ENCODE measurements around the gene RPUSD4. TPM values are rescaled to one million over a fixed set of nuclear protein-coding genes. Genes with fewer than 3 reads are reported as not detected.

RPUSD4 gene
- polyA plus RNA-seq, 3 donors = 16.3 to 25.7 (median 23.7) TPM

DNA sequence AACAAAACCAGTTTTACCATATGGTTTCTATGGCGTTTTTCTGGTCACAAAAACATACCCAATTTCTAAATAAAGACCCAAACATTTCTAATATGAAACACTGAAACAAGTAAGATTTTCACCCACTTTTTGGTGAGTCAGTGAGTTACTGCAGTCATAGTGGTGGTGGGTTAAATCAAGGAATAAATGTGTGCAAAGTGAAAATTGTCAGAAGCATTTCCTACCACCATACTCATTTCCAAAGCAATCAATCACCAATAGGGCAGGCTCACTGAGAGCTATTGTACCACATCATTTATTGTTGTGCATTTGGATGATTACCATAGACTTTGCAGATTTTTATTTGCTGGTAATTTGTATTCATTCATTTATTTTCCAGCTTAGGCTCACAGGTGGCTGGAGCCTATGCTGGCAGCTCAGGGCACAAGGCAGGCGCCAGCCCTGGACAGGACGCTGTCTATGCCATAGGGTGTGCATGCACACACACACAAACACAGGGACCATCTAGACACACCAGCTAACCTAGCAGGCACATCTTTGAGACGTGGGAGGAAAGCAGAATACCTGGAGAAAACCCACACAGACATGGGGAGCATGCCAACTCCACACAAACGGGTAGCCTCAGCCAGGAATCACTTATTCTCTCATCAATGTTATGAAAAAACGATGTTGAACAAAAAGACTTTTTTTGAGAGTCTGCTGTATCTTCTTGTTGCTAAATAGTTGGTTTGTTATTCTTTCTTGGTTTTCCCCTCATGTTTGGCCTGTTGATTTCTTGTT lies 5.3 kb upstream of the RPUSD4 start:
- no peak overlapping the region for H3K27ac ChIP-seq (ENCODE audit: low read depth, low read length)
- WGBS, 3 donors = 76 to 83% (median 78%) methylated on average over 6 of the region's 6 CpGs

DNA sequence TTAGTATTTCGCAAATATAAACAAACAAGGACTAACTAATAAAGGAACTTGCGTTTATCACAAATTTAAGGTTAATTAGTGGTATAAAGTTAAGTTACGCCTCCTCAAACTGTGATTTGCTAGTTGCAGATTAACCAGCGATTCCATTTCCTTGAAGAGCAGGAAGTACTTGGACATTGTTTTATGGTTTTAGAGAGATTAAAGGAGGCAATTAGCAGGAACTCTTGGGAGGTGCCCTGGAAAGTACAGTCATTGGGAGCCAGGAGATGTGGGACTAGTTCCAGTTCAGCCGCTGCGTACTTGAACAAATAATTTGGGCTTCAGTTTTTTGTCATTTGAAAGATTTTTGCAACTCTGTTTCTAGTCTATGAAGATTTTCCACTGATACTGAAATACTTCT lies 3.4 kb upstream of the RPUSD4 start:
- no peak overlapping the region for H3K27ac ChIP-seq (ENCODE audit: low read depth, low read length)
- 35 to 50% (median 40%) methylated on average over 6 of the region's 6 CpGs for WGBS, 3 donors

DNA sequence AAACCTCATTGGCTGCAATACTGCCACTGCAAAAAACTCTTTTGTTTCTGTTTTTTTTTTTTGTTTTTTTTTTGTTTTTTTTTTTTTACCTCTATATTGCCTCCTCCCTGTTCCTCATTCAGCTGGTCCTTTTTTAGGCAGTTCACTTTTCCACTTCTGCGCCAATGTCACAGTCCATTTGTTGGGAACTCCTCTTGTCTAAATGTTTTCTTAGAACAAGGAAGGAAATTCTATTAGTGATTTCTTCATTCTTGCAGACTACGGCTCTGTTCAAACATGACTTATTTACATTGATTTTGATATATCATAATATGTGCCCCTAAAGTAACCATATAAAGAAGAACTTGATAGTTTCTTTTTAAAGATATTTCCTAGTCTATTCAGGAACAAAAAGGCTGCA lies 3.0 kb upstream of the RPUSD4 start:
- H3K27ac ChIP-seq (ENCODE audit: low read depth, low read length) = no peak overlapping the region
- 33 to 53% (median 46%) methylated on average over 2 of the region's 2 CpGs for WGBS, 3 donors

DNA sequence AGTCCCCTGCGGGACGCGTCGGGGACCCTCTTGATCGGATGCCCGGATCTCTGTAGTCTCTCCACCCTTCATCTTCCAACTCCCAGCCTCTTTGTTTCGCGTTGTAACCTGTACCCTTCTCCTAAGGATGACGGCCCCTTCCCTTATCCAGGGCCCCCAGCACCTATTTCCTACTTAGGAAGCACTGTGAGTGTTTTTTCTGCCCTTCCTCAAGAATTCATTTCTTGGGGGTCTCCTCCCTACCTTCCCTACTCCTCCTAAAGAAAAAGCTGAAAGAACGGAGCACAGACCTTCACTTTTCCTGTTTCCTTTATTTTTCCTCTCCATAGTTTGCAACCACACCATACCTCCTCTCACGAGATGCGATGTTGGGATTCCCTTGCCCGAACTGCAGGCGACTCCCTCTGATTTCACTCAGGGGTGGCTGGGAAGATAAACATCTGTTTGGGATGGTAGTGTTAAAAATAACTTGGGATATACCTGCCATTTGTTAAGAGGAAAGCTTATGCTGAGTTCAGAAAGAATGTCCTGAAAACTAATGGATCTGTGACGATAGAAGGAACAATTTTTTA lies 725 bp upstream of the RPUSD4 start:
- no peak overlapping the region for H3K27ac ChIP-seq (ENCODE audit: low read depth, low read length)
- WGBS, 3 donors = 1 to 3% (median 2%) methylated on average over 15 of the region's 15 CpGs

DNA sequence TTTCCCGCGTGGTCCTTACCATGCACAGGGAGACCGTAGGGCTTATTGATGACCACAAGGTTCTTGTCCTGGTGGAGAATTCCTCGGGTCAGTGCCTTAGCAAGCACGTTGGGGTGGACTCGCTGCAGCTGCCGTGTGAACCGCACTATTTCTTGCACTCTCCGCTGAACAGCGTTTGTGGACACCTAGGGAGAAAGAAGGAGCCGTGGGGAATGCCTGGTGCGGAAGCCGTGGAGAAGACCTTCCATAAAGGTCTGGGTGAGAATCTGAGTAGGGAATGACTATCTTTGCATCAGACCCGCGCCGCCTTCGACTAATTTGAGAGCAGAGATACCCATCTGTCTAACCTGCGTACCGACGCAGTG lies 597 bp downstream of the RPUSD4 start:
- H3K27ac ChIP-seq (ENCODE audit: low read depth, low read length) = no peak overlapping the region
- WGBS, 3 donors = 1 to 6% (median 4%) methylated on average over 20 of the region's 20 CpGs

DNA sequence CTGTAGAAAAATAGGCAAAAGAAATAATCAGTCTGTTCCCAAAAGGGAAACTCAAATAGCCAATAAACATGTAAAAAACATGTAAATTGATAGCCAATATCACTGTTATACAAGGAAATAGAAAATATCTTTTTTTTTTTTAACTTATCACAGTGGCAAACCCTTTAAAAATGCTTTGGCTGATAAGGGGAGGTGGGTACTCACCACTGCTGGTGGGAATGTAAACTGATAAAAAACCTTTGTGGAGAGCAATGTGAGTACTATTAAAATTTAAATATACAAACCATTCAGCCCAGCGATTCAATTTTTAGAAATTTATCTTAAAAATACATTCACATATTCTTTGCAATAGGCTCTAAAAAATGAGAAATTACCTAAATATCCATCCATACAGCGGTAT lies 3.6 kb downstream of the RPUSD4 start:
- H3K27ac ChIP-seq (ENCODE audit: low read depth, low read length) = no peak overlapping the region
- WGBS, 3 donors = 97% methylated on average over 2 of the region's 2 CpGs

DNA sequence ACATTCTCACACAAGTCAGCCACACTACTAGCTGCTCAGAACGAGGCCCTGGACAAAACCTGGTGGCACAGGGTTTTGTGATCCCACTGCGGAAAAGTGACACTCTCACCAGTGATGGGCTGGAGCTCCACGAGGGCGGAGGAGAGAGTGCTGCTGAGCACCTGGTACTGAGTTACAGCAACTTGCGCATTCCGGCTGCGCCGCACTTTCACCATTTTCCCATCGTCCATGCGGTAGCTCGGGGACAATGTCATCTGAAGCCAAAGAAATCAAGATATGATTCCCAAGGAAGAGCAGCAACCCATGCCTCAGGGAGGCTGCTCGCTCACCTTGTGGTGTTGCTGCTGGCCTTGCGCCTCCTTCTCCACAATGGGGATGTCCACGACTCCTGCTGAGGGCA lies 6.1 kb downstream of the RPUSD4 start:
- H3K27ac ChIP-seq (ENCODE audit: low read depth, low read length) = no peak overlapping the region
- WGBS, 3 donors = 96 to 98% (median 96%) methylated on average over 14 of the region's 14 CpGs

DNA sequence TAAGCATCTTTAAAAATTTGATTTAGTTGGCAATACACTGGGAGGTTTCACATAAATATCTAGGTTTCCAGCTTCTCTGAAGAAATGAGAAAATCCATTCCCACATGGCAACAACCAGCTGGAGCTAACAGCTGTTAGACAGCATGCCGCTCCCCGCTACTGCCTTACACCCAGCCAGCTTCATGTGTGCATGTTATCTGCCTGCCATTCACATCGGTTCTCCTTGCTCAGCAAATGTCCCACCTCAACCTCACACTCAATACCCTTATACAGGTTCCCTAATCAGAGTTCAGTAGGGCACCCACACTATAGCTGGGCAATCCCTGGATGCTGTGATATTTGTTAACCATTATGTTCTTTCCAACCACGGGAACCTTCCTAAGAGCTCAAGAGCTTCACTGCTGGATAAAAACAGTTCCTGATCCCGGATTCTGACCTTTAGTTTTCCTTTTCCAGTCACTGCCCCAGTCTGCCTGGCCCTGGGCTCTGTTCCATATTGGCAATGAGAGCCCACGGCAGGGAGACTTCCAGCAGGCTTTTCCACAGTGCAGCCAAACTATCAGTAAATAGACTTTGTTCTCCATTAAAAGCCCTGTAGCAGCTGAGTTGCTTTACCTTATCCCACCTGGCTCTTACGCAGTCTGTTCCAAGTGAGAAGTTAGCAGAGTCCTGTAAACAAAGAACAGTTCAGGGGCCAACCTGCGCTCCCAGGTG lies 8.6 kb downstream of the RPUSD4 start:
- no peak overlapping the region for H3K27ac ChIP-seq (ENCODE audit: low read depth, low read length)
- 67 to 80% (median 70%) methylated on average over 8 of the region's 8 CpGs for WGBS, 3 donors

DNA sequence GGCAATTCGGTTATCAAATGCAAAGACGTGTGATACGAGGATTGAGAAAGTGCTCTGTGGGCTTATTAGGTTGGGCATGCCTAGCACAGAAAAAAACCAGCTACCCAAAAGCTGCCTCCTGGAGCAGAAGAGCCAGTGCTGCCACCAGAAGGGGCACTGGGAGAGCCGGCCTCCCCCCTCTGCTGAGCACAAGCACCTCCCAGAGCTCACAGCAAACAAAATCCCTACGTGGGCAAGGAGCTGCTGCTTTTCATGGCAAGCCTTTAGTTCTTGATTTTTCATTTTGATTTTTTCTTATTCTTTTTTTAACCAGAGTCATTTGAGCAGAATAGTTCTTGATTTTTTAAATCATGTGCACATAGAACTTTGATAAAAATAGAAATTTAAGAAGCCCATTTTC lies 12.8 kb downstream of the RPUSD4 start:
- no peak overlapping the region for H3K27ac ChIP-seq (ENCODE audit: low read depth, low read length)
- 90 to 94% (median 92%) methylated on average over 5 of the region's 5 CpGs for WGBS, 3 donors

DNA sequence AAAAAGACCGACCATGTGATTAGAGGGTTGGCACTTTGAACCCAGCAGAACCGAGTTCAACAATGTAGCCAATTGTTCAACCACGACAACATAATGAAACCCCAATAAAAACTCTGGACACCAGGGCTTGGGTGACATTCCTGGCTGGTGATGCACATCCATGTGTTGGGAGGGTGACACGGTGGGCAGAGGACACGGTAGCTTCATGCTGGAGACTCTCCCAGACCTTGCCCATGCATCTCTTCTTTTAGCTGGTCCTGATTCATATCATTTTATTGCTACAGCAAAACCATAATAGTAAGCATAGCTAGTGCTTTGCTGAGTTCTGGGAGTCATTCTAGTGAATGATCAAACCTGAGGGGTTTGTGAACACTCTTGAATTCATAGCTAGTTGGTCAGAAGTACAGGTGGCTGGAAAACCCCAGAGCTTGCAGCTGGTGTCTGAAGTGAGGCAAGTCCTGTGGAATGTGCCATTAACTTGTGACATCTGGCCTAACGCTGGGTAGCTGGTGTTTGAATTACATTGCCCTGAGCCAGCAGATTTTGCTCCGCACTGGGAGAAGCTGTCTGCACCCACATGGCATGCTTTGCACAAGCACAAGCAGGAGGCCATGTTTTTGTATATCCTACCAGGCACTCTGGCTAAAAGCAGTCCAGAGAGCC lies 14.0 kb downstream of the RPUSD4 start:
- WGBS, 3 donors = 84 to 93% (median 90%) methylated on average over 7 of the region's 7 CpGs
- H3K27ac ChIP-seq (ENCODE audit: low read depth, low read length) = no peak overlapping the region

DNA sequence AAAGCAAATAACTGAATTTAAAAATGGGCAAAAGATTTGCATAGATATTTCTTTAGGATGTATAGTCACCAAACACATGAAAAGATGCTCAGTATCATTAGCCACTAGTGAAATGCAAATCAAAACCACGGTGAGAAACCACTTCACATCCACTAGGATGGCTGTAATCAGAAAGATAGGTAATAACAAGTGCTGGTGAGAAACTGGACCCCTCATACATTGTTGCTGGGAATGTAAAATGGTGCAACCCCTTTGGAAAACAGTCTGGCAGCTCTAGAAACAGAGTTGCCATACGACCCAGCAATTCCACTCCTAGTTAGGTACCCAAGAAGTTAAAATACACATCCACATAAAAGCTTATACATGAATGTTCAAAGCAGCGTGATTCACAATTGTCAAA lies 16.3 kb downstream of the RPUSD4 start:
- 79 to 95% (median 95%) methylated on average over 3 of the region's 3 CpGs for WGBS, 3 donors
- no peak overlapping the region for H3K27ac ChIP-seq (ENCODE audit: low read depth, low read length)

DNA sequence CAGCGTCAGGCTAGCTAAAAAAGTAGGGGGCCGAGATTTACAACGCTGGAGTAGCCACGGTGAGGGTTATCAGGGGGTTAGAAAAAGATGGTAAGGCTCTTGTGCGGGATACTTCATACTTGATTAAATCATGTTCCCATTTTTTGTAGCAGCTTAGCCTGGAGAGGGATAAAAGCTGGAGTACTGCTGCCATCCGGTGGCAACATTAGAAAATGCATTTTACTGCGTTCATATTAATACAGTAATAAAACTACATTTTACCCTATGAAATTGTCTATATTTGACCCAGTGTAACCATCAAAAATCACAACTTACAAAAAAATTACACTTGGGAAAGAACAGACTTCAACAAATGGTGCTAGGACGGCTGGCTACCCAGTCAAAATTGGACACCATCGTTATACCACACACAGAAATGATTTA lies 17.3 kb downstream of the RPUSD4 start:
- H3K27ac ChIP-seq (ENCODE audit: low read depth, low read length) = no peak overlapping the region
- 41 to 44% (median 41%) methylated on average over 9 of the region's 9 CpGs for WGBS, 3 donors

DNA sequence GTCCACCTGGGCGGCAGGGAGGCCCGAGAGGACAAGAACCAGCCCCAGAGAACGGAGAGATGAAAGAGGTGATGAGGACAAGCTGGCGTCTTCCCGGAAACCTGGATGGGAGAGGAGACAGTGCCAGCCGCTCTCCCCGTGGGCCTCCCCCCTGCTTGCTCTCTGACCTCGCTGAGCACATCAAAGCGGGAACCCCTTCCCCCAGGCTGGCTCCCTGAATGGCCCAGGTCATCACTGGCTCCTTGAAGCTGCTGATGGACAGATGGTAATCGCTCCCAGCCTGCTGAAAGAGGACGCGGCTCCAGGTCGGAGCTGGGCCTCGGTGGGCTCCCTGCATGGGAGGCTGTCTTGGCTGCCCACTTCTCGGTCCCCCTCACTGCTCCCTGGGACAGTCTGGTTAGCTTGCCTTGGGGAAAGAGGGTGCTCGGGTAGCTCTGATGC lies 18.4 kb downstream of the RPUSD4 start:
- WGBS, 3 donors = 90 to 98% (median 96%) methylated on average over 16 of the region's 16 CpGs
- H3K27ac ChIP-seq (ENCODE audit: low read depth, low read length) = no peak overlapping the region

DNA sequence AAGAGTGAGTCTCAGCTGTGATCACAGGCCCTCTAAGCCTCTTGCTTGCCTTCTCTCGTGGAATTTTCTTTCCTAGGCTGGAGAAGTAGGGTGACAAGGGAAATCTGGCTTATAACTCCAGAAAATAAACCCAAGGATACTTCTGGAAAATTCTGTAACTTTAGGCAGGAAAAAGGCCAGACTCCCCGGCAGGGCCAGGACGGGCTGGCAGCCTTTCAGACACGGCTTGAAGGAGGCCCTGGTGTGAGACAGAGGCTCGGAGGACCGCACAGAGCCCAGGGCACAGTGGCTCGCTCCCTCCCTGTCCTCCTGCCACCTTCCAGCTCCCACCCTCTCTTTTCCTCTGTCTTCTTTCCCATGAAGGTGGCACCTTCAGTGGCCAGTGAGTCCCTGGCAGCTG lies 19.1 kb downstream of the RPUSD4 start:
- no peak overlapping the region for H3K27ac ChIP-seq (ENCODE audit: low read depth, low read length)
- WGBS, 3 donors = 65 to 89% (median 86%) methylated on average over 7 of the region's 7 CpGs

DNA sequence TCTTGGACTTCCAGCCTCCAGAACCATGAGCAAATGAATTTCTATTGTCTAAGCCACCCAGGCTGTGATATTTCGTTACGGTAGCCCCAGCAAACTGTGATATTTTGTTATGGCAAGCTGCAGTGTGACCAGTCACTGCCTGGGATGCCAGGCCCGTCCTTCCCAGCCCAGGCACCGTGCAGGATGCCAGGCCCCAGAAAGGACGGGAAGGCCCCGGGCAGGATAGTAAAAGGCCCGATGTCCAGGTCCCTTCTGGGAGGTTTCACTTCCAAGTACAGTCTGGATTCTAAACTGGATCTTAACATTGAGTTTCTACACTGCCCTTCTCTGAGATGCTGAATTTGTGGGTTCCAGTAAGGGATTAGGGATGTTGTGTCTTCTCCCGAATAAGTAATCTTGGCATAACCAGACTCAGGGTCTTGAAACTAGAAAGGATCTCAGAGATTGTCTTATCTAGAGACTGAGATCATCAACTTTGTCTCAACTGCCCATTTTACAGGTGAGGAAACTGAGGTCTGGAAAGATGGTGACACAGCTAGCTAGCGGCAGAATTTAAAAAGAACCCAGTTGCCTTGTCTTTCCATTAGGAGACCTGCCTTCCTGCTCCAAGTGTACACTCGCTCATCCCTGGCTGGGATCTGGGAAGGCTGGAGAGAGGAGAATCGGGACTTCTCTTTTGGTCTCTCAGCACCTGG lies 19.9 kb downstream of the RPUSD4 start:
- WGBS, 3 donors = 88 to 97% (median 90%) methylated on average over 11 of the region's 11 CpGs
- H3K27ac ChIP-seq (ENCODE audit: low read depth, low read length) = no peak overlapping the region

DNA sequence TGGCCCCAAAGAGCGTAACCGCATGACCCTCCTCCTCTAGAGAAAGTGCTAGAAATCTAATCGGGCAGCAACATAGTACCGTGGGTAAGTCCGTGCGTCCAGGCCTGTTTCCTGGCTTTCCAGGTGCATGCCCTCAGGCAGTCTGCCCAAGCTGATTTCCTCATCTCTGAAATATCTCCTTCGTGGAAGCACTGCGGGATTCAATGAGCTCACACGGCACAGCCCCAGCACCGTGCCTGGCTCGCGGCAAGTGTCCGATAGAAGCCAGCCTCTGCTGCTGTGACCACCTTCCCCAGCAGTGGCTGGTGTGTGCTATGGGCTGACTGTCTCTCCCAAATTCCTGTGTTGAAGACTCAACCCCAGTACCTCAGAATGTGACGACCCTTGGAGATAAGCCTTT lies 20.7 kb downstream of the RPUSD4 start:
- no peak overlapping the region for H3K27ac ChIP-seq (ENCODE audit: low read depth, low read length)
- WGBS, 3 donors = 81 to 93% (median 93%) methylated on average over 14 of the region's 14 CpGs

DNA sequence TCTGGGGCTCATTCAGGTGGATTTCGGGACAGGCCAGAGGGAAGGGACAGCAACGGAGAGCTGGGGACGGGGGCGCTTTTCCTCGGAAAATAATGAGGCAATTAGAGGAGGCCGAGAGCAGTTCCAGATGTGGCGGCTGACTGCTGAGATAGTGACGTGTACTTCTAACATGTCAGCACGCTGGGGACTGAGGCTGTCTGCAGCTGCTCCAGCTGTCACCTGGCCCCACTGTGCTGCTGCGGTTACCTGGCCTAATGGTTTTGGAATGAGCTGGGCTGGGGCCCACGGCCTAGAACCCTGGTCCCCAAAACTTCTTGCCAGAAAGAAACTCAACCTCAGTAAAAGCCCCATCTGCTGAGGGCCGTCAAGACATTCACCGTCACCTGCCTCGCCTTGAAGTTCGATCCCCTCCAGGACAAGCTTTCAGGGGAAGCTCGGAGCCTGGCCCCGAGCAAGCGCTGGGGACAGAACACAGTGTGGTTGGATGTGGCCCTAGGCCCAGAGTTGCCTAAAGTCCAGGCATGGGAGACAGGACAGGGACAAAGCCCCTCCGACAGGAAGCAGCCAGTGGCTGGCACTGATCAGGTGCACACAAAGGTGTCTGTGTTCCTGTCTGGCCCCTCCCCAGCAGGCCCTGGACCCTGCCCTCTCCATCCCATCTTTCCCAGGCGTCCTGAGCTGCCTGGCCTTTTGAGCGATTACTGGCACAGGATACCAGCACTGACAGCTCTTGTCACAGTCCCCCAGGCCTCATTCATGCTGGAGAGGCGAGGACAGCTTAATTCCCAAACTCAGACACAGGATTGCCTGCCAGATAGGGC lies 22.1 kb downstream of the RPUSD4 start:
- no peak overlapping the region for H3K27ac ChIP-seq (ENCODE audit: low read depth, low read length)
- 84 to 94% (median 92%) methylated on average over 22 of the region's 22 CpGs for WGBS, 3 donors
